ENCODE data around the gene ZNF532. TPM values are rescaled to one million over a fixed set of nuclear protein-coding genes. Genes with fewer than 3 reads are reported as not detected.

The ZNF532 gene
- total RNA-seq, 1 experiment from 2014 or later: 21.1 TPM

DNA sequence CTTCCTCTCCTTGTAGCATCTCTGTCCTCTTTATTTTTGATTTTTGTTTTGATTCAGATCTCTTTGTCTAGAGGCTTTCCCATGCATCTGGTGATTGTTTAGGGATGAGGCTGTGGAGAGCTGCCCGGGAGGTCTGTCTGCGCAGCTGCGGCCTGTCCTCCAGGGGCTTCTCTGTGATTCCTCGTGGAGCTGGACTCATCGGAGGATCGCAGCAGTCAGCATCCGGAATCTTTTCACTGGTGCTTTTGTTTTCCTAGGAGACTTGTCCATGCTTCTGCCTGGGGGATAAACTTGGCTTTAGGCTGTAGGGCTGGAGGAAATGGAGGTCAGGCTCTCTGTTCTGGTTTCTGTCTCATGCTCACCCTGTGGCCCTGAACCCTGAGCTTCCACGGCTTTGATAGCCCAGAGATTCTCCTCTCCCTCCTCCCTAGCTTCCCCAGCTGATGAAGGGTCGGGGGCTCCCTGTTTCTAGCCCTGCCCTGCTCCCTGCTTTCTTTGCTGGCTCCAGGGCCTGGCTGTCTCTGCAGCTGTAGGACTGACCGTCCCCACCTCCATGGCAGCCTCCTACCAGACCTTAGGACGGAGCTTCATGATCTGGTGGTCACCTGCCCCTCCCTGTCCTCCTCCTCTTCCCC, 35.5 kb downstream of the ZNF532 start:
- no TSS peak for BruUV-seq (replicated peaks)
- Histone ChIP-seq H3K4me1 (replicated peaks; ENCODE audit: insufficient read depth) (no peaks in the 10 kb centered on the region), H3K4me2 (no peak overlapping the region), H3K9me2 (ENCODE audit: insufficient read depth) (no peaks in the 10 kb centered on the region), H3K27me3 (ENCODE audit: insufficient read depth, low read depth) (no peaks in the 10 kb centered on the region), H3K27ac (no peak overlapping the region), H2AFZ (no peak overlapping the region), H3K36me3 (ENCODE audit: low read depth) (no peaks in the 10 kb centered on the region), H3K4me3 (no peak overlapping the region), H3K9me3 (ENCODE audit: insufficient read depth, low read depth) (no peaks in the 10 kb centered on the region), H3F3A (ENCODE audit: insufficient read depth, low read depth) (no peaks in the 10 kb centered on the region), H4K20me1 (ENCODE audit: insufficient read depth) (no peaks in the 10 kb centered on the region), H3K79me2 (ENCODE audit: low read depth) (no peaks in the 10 kb centered on the region)
- ChIA-PET CTCF (no interaction called here), POLR2A (ENCODE audit: unreplicated experiment) (no interaction called here)
- no peak for DNase-seq
- intact Hi-C loops (cut with micrococcal nuclease; ENCODE audit: unreplicated experiment): no loop called here
- TF ChIP-seq EZH2 (IDR thresholded peaks at IDR 0.05; ENCODE audit: low read depth): no peak
- TF ChIP-seq, protein P1, sequence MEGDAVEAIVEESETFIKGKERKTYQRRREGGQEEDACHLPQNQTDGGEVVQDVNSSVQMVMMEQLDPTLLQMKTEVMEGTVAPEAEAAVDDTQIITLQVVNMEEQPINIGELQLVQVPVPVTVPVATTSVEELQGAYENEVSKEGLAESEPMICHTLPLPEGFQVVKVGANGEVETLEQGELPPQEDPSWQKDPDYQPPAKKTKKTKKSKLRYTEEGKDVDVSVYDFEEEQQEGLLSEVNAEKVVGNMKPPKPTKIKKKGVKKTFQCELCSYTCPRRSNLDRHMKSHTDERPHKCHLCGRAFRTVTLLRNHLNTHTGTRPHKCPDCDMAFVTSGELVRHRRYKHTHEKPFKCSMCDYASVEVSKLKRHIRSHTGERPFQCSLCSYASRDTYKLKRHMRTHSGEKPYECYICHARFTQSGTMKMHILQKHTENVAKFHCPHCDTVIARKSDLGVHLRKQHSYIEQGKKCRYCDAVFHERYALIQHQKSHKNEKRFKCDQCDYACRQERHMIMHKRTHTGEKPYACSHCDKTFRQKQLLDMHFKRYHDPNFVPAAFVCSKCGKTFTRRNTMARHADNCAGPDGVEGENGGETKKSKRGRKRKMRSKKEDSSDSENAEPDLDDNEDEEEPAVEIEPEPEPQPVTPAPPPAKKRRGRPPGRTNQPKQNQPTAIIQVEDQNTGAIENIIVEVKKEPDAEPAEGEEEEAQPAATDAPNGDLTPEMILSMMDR (conservative IDR thresholded peaks at IDR 0.05): no peak

DNA sequence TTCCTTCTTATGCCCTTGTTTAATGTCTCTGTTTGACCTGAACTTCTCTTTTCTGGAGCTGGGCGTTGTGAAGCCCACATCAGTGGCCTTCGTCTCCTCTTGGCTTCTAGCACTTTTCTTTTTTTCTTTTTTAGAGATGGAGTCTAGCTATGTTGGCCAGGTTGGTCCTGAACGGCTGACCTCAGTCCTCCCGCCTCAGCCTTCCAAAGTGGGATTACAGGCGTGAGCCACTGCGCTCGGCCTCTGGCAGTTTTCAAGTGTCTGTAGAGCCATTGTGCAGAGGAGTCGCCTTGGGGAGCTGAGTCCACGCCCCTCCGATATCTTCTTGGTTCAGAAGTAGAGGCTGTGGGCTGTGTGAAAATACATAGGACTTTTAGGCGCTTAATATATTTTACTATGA, 36.5 kb downstream of the ZNF532 start:
- H3K36me3 ChIP-seq (ENCODE audit: low read depth): no peaks in the 10 kb centered on the region
- no peaks in the 10 kb centered on the region for H3K79me2 ChIP-seq (ENCODE audit: low read depth)
- BruUV-seq (replicated peaks): no TSS peak
- TF ChIP-seq EZH2 (IDR thresholded peaks at IDR 0.05; ENCODE audit: low read depth): no peak
- TF ChIP-seq, protein P1 (conservative IDR thresholded peaks at IDR 0.05): no peak
- H3K27me3 ChIP-seq (ENCODE audit: insufficient read depth, low read depth): no peaks in the 10 kb centered on the region
- H3F3A ChIP-seq (ENCODE audit: insufficient read depth, low read depth): no peaks in the 10 kb centered on the region
- intact Hi-C loops (cut with micrococcal nuclease; ENCODE audit: unreplicated experiment): no loop called here
- H2AFZ ChIP-seq: no peak overlapping the region
- H4K20me1 ChIP-seq (ENCODE audit: insufficient read depth): no peaks in the 10 kb centered on the region
- DNase-seq: no peak
- CTCF ChIA-PET: no interaction called here
- no peak overlapping the region for H3K4me2 ChIP-seq
- POLR2A ChIA-PET (ENCODE audit: unreplicated experiment): no interaction called here
- no peak overlapping the region for H3K27ac ChIP-seq
- H3K4me1 ChIP-seq (replicated peaks; ENCODE audit: insufficient read depth): no peaks in the 10 kb centered on the region
- H3K9me3 ChIP-seq (ENCODE audit: insufficient read depth, low read depth): no peaks in the 10 kb centered on the region
- no peaks in the 10 kb centered on the region for H3K9me2 ChIP-seq (ENCODE audit: insufficient read depth)
- no peak overlapping the region for H3K4me3 ChIP-seq

DNA sequence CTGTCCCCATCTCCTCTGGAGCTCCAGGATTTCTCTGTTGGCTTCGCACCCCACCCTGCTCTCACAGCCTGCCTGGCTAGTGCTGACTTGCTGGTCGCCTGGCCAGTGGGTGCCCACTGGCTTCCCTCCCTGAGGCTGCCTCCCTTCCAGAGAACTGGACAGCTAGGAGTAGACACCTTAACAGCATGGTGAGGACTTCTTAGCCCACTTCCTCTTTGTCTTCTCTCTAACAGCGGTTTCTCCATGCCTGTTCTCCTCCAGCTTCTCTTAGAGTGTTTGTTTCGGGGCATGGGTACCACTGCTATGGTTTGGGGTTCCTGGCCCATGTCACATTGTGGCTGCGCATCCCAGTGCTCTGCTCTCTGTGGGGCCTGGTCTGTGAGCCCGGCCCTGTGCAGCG, 37.1 kb downstream of the ZNF532 start:
- ChIA-PET CTCF (no interaction called here), POLR2A (ENCODE audit: unreplicated experiment) (no interaction called here)
- Histone ChIP-seq H2AFZ (no peak overlapping the region), H3F3A (ENCODE audit: insufficient read depth, low read depth) (no peaks in the 10 kb centered on the region), H3K9me3 (ENCODE audit: insufficient read depth, low read depth) (no peaks in the 10 kb centered on the region), H3K79me2 (ENCODE audit: low read depth) (no peaks in the 10 kb centered on the region), H3K4me1 (replicated peaks; ENCODE audit: insufficient read depth) (no peaks in the 10 kb centered on the region), H3K4me2 (no peak overlapping the region), H3K4me3 (no peak overlapping the region), H3K27me3 (ENCODE audit: insufficient read depth, low read depth) (no peaks in the 10 kb centered on the region), H3K9me2 (ENCODE audit: insufficient read depth) (no peaks in the 10 kb centered on the region), H3K36me3 (ENCODE audit: low read depth) (no peaks in the 10 kb centered on the region), H3K27ac (no peak overlapping the region), H4K20me1 (ENCODE audit: insufficient read depth) (no peaks in the 10 kb centered on the region)
- DNase-seq: no peak
- intact Hi-C loops (cut with micrococcal nuclease; ENCODE audit: unreplicated experiment): no loop called here
- TF ChIP-seq EZH2 (IDR thresholded peaks at IDR 0.05; ENCODE audit: low read depth): no peak
- TF ChIP-seq, protein P1 (conservative IDR thresholded peaks at IDR 0.05): no peak
- BruUV-seq (replicated peaks): no TSS peak
